Common myeloid progenitor, CD34-positive (primary cell): ENCODE results near the gene CCNB1.

Experiments used
- CTCF ChIA-PET: fragments of 350-600 bp; sonication (Branson Sonifier 250); formaldehyde crosslinking; loops from one replicate; lab custom pipeline; 2021; ENCODE audit warnings: antibody characterized with exemption; lab: Charles Lee
- POLR2A ChIA-PET: fragments of 350-600 bp; sonication (Branson Sonifier 250); formaldehyde crosslinking; loops from one replicate; lab custom pipeline; 2021; ENCODE audit warnings: antibody characterized with exemption; lab: Charles Lee
- DNase-seq, 3 donors: peaks; one replicate each; pipeline versions ENCODE4 v3.0.0 to v3.0.0-alpha.2; 2013
- H3K27ac ChIP-seq, 2 experiments: 1 replicate in 1 of 2; 2 replicates in 1 of 2; pipeline ENCODE4 v1.7.0; 2013; ENCODE audit warnings: inconsistent platforms in 2 of 2, low read length in 2 of 2, mild to moderate bottlenecking in 2 of 2, low read depth in 1 of 2, moderate library complexity in 1 of 2; ENCODE audit not compliant: severe bottlenecking in 2 of 2, insufficient read depth in 1 of 2, poor library complexity in 1 of 2
- H3K27me3 ChIP-seq, 5 experiments: replicated peaks in 2 of 5; 1 replicate in 3 of 5; 2 replicates in 2 of 5; pipeline versions ENCODE4 v1.6.1 to v1.7.0; 2013; ENCODE audit warnings: low read length in 4 of 5, mild to moderate bottlenecking in 2 of 5, moderate library complexity in 2 of 5, inconsistent platforms in 1 of 5; ENCODE audit not compliant: insufficient read depth in 5 of 5, control insufficient read depth in 4 of 5
- H3K36me3 ChIP-seq, 4 experiments: 1 replicate in 2 of 4; 2 replicates in 2 of 4; pipeline versions ENCODE4 v1.6.1 to v1.7.0; 2013; ENCODE audit warnings: low read length in 3 of 4, control low read depth in 1 of 4, mild to moderate bottlenecking in 1 of 4; ENCODE audit not compliant: control insufficient read depth in 4 of 4, insufficient read depth in 4 of 4
- H3K4me1 ChIP-seq, 4 experiments: 1 replicate in 3 of 4; 2 replicates in 1 of 4; pipeline versions ENCODE4 v1.6.1 to v1.7.1; 2013; ENCODE audit warnings: low read length in 3 of 4, mild to moderate bottlenecking in 3 of 4, control low read depth in 1 of 4, inconsistent platforms in 1 of 4, moderate library complexity in 1 of 4; ENCODE audit not compliant: control insufficient read depth in 4 of 4, insufficient read depth in 4 of 4; ENCODE audit errors: control extremely low read depth in 1 of 4
- H3K4me3 ChIP-seq, 7 experiments: 1 replicate in 4 of 7; 2 replicates in 3 of 7; pipeline versions ENCODE4 v1.5.1 to v1.7.0; 2013; ENCODE audit warnings: mild to moderate bottlenecking in 7 of 7, low read length in 6 of 7, moderate library complexity in 6 of 7, inconsistent platforms in 2 of 7, low read depth in 2 of 7, control low read depth in 1 of 7; ENCODE audit not compliant: insufficient read depth in 4 of 7, control insufficient read depth in 1 of 7; ENCODE audit errors: extremely low read depth in 1 of 7
- H3K9me3 ChIP-seq, 5 experiments: 1 replicate in 4 of 5; 2 replicates in 1 of 5; pipeline versions ENCODE4 v1.6.1 to v1.7.1; 2013; ENCODE audit warnings: low read length in 4 of 5, mild to moderate bottlenecking in 2 of 5, inconsistent platforms in 1 of 5, low read depth in 1 of 5, moderate library complexity in 1 of 5; ENCODE audit not compliant: control insufficient read depth in 4 of 5, insufficient read depth in 2 of 5; ENCODE audit errors: control extremely low read depth in 1 of 5
- WGBS: methylation state at CpG from one replicate; pipeline ENCODE4 v1.1.5; 2013; ENCODE audit not compliant: insufficient coverage; 5-methylcytosine and 5-hydroxymethylcytosine counted together

Gene CCNB1

DNA sequence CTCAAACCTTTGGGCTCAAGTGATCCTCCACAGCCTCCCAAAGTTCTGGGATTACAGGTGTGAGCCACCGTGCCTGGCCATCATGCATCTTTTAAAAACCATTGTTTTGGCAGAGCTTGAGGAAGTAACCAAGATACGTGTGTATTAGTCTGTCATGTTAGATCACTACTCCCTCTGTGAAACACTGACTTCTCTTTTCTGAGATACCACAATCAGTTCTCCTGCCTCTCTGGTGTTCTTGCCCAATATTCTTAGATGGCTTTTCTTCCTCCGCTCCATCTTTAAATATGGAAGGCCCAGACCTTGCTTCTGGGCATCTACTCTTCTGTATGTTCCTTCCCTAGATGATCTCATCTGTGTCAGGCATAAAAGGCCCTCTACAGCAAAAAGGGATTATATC is 14.2 kb upstream of the CCNB1 start:
- Histone ChIP-seq H3K27me3 (no peaks in the 10 kb centered on the region), H3K36me3 (no peaks in the 10 kb centered on the region), H3K9me3 (no peaks in the 10 kb centered on the region), H3K27ac (no peak overlapping the region), H3K4me3 (no peak overlapping the region), H3K4me1 (no peaks in the 10 kb centered on the region)
- 73% methylated on average over 3 of the region's 3 CpGs for WGBS
- POLR2A ChIA-PET, result interaction anchor here (1.1 kb wide), 1 partner anchor 9 kb away, joined by 4 read pairs; no protein-coding TSS in a partner anchor
- DNase-seq, result peak in 2 of 3 donors; percentile 15 to 26
- CTCF ChIA-PET, result no interaction called here

DNA sequence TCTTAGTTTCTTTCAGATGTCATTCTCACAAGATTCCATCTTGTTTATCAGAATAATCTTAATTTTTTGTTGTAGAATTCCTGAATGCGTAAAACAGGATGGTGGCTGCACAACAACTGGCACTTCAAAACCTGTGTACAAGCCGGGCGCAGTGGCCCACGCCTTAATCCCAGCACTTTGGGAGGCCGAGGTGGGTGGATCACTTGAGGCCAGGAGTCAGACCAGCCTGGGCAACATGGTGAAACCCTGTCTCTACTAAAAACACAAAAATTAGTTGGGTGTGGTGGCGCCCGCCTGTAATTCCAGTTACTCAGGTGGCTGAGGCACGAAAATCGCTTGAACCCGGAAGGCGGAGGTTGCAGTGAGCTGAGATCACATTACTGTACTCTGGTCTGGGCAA is 10.5 kb upstream of the CCNB1 start:
- no peaks in the 10 kb centered on the region for H3K9me3 ChIP-seq
- H3K27ac ChIP-seq, result no peak overlapping the region
- POLR2A ChIA-PET, result no interaction called here
- DNase-seq, result no peak
- no peaks in the 10 kb centered on the region for H3K4me1 ChIP-seq
- 100% methylated on average over 6 of the region's 11 CpGs for WGBS
- no peak overlapping the region for H3K4me3 ChIP-seq
- no peaks in the 10 kb centered on the region for H3K27me3 ChIP-seq
- H3K36me3 ChIP-seq, result no peaks in the 10 kb centered on the region
- CTCF ChIA-PET, result interaction anchor here (0.9 kb wide), 1 partner anchor 18 kb away, joined by 3 read pairs; no protein-coding TSS in a partner anchor

DNA sequence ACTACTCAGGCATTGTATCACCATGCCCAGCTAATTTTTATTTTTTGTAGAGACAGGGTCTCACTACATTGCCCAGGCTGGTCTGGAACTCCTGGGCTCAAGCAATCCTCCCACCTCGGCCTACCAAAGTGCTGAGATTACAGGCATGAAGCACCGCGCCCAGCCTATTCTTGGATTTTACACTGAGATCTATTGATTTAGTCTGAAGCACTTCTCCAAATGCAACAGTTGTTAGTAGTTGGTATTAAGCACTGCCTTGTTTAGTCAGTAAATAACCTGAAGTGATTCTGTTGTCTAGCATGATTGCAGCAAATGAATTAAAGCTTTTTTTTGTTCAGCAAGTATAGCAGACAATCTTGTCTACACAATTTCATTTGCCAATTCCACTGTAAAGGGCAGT is 8.9 kb upstream of the CCNB1 start:
- ChIA-PET POLR2A (no interaction called here), CTCF (no interaction called here)
- DNase-seq, result no peak
- 100% methylated on average over 3 of the region's 3 CpGs for WGBS
- Histone ChIP-seq H3K36me3 (no peaks in the 10 kb centered on the region), H3K27ac (no peak overlapping the region), H3K4me1 (no peaks in the 10 kb centered on the region), H3K27me3 (no peaks in the 10 kb centered on the region), H3K9me3 (no peaks in the 10 kb centered on the region), H3K4me3 (no peak overlapping the region)

DNA sequence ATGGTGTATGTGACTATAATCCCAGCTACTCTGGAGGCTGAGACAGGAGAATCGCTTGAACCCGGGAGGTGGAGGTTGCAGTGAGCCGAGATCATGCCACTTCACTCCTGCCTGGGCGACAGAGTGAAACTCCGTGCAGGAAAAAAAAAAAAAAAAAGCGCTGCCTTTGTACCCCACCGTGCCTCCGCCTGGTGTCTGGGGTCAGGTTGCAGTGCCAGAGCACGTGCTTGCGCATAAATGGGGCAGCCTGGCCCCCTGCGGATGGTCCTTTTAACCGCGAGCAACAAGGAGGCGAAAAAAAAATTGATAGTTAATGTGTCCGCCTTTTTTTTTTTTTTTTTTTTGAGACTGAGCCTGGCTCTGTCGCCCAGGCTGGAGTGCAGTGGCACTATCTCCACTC is 6.3 kb upstream of the CCNB1 start:
- ChIA-PET CTCF (no interaction called here), POLR2A (no interaction called here)
- no peaks in the 10 kb centered on the region for H3K4me1 ChIP-seq
- H3K27ac ChIP-seq, result no peak overlapping the region
- 97% methylated on average over 10 of the region's 16 CpGs for whole genome bisulfite sequencing
- no peak for DNase-seq
- no peaks in the 10 kb centered on the region for H3K9me3 ChIP-seq
- no peaks in the 10 kb centered on the region for H3K36me3 ChIP-seq
- H3K4me3 ChIP-seq, result no peak overlapping the region
- no peaks in the 10 kb centered on the region for H3K27me3 ChIP-seq

DNA sequence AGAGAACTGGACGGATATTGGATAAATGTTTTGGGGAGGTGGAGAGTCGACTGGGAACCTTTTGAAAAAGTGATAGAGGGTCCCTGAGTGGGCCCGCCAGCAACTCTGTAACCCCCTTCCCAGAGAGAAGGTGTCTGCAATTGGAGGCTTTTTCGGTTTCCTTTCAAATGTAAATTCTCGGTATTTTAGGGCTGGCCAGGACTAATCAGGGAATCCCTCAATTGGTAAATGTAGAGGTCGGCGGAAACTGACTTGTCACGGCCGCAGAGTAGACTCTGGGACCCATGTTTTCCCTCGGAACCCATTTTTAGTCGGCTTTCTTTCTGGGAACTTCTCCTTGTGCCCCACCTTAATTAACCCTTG is 524 bp downstream of the CCNB1 start:
- Histone ChIP-seq H3K27ac (peak overlapping the region; percentile 66 to 88), H3K36me3 (peaks cover 3 to 22% (median 11%) of the 10 kb centered on the region in 4 experiments), H3K4me3 (peak overlapping the region; percentile 71 to 97 (median 86)), H3K4me1 (peaks cover 9 to 20% (median 13%) of the 10 kb centered on the region in 4 experiments), H3K9me3 (no peaks in the 10 kb centered on the region), H3K27me3 (no peaks in the 10 kb centered on the region)
- peak in 2 of 3 donors; percentile 14 to 19 for DNase-seq
- 1% methylated on average over 10 of the region's 11 CpGs for WGBS
- ChIA-PET POLR2A (no interaction called here), CTCF (interaction anchor here (0.9 to 2.5 kb wide), 3 partner anchors 13 to 23 kb away, joined by 3 to 9 read pairs (median 3); partner anchors contain the start of gene CENPH)

DNA sequence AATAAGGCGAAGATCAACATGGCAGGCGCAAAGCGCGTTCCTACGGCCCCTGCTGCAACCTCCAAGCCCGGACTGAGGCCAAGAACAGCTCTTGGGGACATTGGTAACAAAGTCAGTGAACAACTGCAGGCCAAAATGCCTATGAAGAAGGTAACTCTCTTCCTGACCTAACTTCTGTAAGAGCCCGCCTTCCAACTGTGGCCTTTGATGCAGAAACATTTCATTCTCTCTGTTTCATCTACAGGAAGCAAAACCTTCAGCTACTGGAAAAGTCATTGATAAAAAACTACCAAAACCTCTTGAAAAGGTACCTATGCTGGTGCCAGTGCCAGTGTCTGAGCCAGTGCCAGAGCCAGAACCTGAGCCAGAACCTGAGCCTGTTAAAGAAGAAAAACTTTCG is 979 bp downstream of the CCNB1 start:
- DNase-seq, result no peak
- Histone ChIP-seq H3K9me3 (no peaks in the 10 kb centered on the region), H3K27me3 (no peaks in the 10 kb centered on the region), H3K4me3 (peak overlapping the region in 6 of 7 experiments; percentile 81 to 97 (median 88)), H3K27ac (peak overlapping the region; percentile 66 to 88), H3K4me1 (peaks cover 9 to 20% (median 13%) of the 10 kb centered on the region in 4 experiments), H3K36me3 (peaks cover 3 to 23% (median 13%) of the 10 kb centered on the region in 4 experiments)
- ChIA-PET POLR2A (no interaction called here), CTCF (interaction anchor here (2.5 kb wide), 1 partner anchor 22 kb away, joined by 9 read pairs; the partner anchor contains the start of gene CENPH)
- WGBS, result 61% methylated on average over 8 of the region's 8 CpGs

DNA sequence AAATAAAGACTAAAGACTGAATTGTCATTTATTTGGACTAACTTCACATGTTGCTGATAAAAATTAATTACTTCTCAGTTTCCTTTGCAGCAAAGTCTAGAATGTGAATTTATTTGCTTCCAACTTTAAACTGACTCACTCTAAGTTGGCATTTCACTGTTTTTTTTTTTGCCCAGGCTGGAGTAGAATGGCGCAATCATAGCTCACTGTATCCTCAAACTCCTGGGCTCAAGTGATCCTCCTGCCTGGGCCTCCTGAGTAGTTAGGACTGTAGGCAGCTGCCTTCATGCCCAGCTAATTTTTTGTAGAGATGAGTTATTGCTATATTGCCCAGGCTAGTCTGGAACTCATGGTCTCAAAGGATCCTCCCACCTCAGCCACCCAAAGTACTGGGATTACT is 3.5 kb downstream of the CCNB1 start:
- ChIA-PET POLR2A (no interaction called here), CTCF (no interaction called here)
- no peak for DNase-seq
- 100% methylated on average over 1 of the region's 1 CpG for WGBS
- Histone ChIP-seq H3K27me3 (no peaks in the 10 kb centered on the region), H3K27ac (no peak overlapping the region), H3K4me1 (peaks cover 9 to 20% (median 13%) of the 10 kb centered on the region in 4 experiments), H3K9me3 (no peaks in the 10 kb centered on the region), H3K36me3 (peaks cover 11 to 45% (median 28%) of the 10 kb centered on the region in 4 experiments), H3K4me3 (no peak overlapping the region)
